ENCODE measurements around the gene CNRIP1.

GRCh38 chr2:68295516-68295915 is 24.2 kb downstream of the CNRIP1 start:
- no peak for TF ChIP-seq CTCF (IDR thresholded peaks at IDR 0.05)
- no peak for TF ChIP-seq POLR2A (IDR thresholded peaks at IDR 0.05)
